IPS DF 4.7 (cell line): ENCODE results near the gene LAMTOR4.

Source experiments
- DNase-seq: peaks from one replicate; pipeline ENCODE4 v3.0.0-alpha.2; 2013; ENCODE audit warnings: low spot score; ENCODE audit errors: extremely low read depth

LAMTOR4 gene

GRCh38 chr7:100198266-100198665, 49.5 kb downstream of the LAMTOR4 start:
- DNase-seq = no peak

- no peak for DNase-seq
Measured at GRCh38 chr7:100200693-100201092, 52.0 kb downstream of the LAMTOR4 start.
